Activated CD4-positive, alpha-beta memory T cell treated with anti-CD3 and anti-CD28 coated beads for 36 hours (primary cell): Measurements from ENCODE around the gene PCAT6. TPM values are rescaled to one million over a fixed set of nuclear protein-coding genes. Genes with fewer than 3 reads are reported as not detected.
"Not testable (repeated sequence)": the region's sequence is repeated elsewhere in the genome, so short reads cannot be mapped to it uniquely, and the experiment has no call there.

Source experiments
- CTCF ChIA-PET: fragments of 350-600 bp; sonication (Branson Sonifier 250); formaldehyde crosslinking; loops from one replicate; lab custom pipeline; 2021; ENCODE audit warnings: antibody characterized with exemption, inconsistent platforms; lab: Charles Lee
- POLR2A ChIA-PET: fragments of 350-600 bp; sonication (Branson Sonifier 250); formaldehyde crosslinking; loops from one replicate; lab custom pipeline; 2021; ENCODE audit warnings: antibody characterized with exemption; lab: Charles Lee
- DNase-seq: peaks from one replicate; pipeline ENCODE4 v3.0.0-alpha.2; 2020
- H3K27ac Mint-ChIP-seq: one replicate; pipeline ENCODE4 v1.8.0; 2021; ENCODE audit warnings: mixed read lengths
- H3K27me3 Mint-ChIP-seq: one replicate; pipeline ENCODE4 v1.8.0; 2021; ENCODE audit warnings: mixed read lengths
- H3K36me3 Mint-ChIP-seq: one replicate; pipeline ENCODE4 v1.8.0; 2021; ENCODE audit warnings: mixed read lengths
- H3K4me1 Mint-ChIP-seq: one replicate; pipeline ENCODE4 v1.8.0; 2021; ENCODE audit warnings: low read depth, mixed read lengths
- H3K4me3 Mint-ChIP-seq: one replicate; pipeline ENCODE4 v1.8.0; 2021; ENCODE audit warnings: mild to moderate bottlenecking, mixed read lengths
- H3K9me3 Mint-ChIP-seq: one replicate; pipeline ENCODE4 v1.8.0; 2021; ENCODE audit warnings: mixed read lengths
- intact Hi-C: fragments of 100-400 bp; cut with micrococcal nuclease; formaldehyde crosslinking; loops from one replicate; pipeline ENCODE4 v1.15.1; 2023
- total RNA-seq, 2 experiments: library from RNA; stranded (reverse); gene quantifications; one replicate each; pipeline ENCODE4 v1.2.3, GENCODE V29; 2021

Gene PCAT6
- total RNA-seq, 2 experiments from 2014 or later = 0.76 to 0.77 TPM

DNA sequence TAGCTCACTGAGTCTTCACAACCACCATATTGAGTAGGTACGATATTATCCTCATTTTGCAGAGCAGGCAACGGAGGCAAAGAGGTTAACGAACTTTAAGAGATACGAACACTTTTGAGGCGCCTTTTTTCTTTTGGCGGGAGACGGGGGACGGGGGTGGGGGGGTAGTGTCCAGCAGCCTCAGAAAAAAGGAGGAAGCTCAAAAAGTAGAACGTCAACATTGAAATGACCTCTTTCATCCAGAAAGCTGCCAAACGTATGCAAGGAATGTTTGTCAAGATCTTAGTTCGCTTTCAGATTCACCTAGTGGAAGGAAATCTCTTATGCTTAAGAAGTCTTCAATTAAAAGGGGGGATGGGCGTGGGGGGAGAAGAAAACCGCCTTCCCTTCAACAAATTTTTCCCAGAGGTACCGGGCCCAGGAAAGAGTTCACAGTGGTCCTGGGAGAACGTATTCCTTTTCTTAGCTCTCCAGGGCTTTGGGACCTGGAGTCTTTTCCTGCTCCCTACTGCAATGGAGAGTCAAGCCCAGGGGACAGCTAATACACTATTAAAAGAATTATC is 1.1 kb upstream of the PCAT6 start:
- Mint-ChIP-seq H3K9me3 (no peaks in the 10 kb centered on the region), H3K36me3 (peaks cover 3% of the 10 kb centered on the region), H3K27ac (no peak overlapping the region), H3K4me1 (peaks cover 43% of the 10 kb centered on the region), H3K27me3 (no peaks in the 10 kb centered on the region), H3K4me3 (peak overlapping the region; percentile 61)
- DNase-seq = peak; percentile 1
- ChIA-PET POLR2A (interaction anchor here (1.2 to 1.6 kb wide), 2 partner anchors 13 to 198 kb away, joined by 4 to 5 read pairs; partner anchors contain the start of gene TMEM183A), CTCF (interaction anchor here (1.3 kb wide), 1 partner anchor 60 kb away, joined by 3 read pairs; no protein-coding TSS in a partner anchor)
- intact Hi-C loops = loop anchor here (1.0 to 5.0 kb wide), 7 partner anchors 25 to 1603 kb away; partner anchors contain the start of genes KLHL12, PPP1R15B, PTPN7 and RABIF

DNA sequence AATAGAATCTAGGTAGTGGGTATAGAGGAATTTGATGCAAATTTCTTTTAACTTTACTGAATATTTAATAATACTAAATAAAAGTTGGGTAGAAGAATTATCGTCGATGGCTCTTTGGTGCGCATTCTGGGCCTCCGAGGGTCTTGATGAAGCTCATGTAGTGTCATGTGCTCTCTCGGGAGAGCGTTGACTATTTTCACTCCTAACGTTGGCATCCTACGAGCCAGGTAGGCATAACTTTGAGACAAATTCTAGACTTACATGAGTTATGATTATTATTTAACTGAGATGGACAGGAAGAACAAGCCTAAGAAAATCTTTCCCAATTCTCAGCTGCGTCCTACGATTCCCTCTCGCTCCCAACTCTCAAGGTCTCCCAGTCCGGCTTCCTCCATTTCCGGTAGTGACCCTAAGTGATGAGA is 550 bp upstream of the PCAT6 start:
- POLR2A ChIA-PET = interaction anchor here (1.2 to 1.6 kb wide), 2 partner anchors 14 to 197 kb away, joined by 4 to 5 read pairs; partner anchors contain the start of gene TMEM183A
- Mint-ChIP-seq H3K9me3 (no peaks in the 10 kb centered on the region), H3K36me3 (peaks cover 3% of the 10 kb centered on the region), H3K4me1 (peaks cover 39% of the 10 kb centered on the region), H3K27ac (peak overlapping the region; percentile 69), H3K27me3 (no peaks in the 10 kb centered on the region), H3K4me3 (peak overlapping the region; percentile 87)
- CTCF ChIA-PET = interaction anchor here (1.3 kb wide), 1 partner anchor 61 kb away, joined by 3 read pairs; no protein-coding TSS in a partner anchor
- intact Hi-C loops = loop anchor here (1.0 to 5.0 kb wide), 6 partner anchors 24 to 648 kb away; partner anchors contain the start of genes KLHL12, PTPN7 and RABIF
- DNase-seq = no peak

DNA sequence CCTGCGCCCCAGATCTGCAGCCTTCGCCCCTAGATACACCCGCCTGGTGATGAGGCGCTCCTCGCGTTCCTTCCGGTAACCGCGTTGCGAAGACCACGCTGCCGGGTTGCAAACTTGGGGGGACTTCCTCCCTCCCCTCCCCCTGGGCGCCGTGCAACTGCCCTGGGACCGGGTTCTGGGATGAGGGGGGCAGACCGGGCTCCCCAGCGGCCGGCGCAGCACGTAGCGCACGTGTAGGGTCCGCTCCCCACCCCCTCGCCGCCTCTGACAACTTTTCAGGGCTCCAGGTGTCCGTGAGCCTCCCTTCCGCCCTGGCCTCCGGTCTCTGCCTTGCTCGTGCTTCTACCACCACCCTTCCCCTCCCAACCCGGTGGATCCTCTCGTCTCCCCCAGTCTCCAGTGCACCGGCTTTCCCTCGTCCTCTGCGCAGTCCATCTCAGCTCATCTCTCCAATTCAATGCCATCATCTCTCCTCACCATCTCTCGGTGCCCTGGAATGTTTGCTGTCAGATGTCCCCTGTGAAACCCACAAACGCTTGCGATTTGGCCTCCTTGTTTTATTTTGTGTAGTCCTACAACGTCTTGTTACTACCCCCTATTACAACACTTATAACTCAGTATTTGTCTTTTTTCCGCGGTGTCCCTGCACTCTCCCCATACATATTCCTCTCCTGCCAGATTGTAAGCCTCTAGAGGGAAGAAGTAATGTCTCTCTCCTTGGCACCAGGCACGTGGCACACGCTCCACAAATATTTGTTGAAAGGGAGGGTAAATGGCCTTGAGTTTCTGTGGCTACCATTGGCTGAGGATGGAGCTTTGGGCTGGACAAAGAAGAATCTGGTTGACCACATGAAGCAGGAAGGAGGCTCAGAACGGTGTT is 782 bp downstream of the PCAT6 start:
- peak; percentile 58 for DNase-seq
- ChIA-PET CTCF (no interaction called here), POLR2A (interaction anchor here (1.2 to 1.6 kb wide), 2 partner anchors 15 to 196 kb away, joined by 4 to 5 read pairs; partner anchors contain the start of gene TMEM183A)
- Mint-ChIP-seq H3K9me3 (no peaks in the 10 kb centered on the region), H3K4me1 (peaks cover 26% of the 10 kb centered on the region), H3K27ac (peak overlapping the region; percentile 20), H3K27me3 (no peaks in the 10 kb centered on the region), H3K36me3 (peaks cover under 1% of the 10 kb centered on the region), H3K4me3 (peak overlapping the region; percentile 87)
- intact Hi-C loops = loop anchor here (2.0 to 5.0 kb wide), 5 partner anchors 41 to 649 kb away; partner anchors contain the start of genes KLHL12, PTPN7 and RABIF

DNA sequence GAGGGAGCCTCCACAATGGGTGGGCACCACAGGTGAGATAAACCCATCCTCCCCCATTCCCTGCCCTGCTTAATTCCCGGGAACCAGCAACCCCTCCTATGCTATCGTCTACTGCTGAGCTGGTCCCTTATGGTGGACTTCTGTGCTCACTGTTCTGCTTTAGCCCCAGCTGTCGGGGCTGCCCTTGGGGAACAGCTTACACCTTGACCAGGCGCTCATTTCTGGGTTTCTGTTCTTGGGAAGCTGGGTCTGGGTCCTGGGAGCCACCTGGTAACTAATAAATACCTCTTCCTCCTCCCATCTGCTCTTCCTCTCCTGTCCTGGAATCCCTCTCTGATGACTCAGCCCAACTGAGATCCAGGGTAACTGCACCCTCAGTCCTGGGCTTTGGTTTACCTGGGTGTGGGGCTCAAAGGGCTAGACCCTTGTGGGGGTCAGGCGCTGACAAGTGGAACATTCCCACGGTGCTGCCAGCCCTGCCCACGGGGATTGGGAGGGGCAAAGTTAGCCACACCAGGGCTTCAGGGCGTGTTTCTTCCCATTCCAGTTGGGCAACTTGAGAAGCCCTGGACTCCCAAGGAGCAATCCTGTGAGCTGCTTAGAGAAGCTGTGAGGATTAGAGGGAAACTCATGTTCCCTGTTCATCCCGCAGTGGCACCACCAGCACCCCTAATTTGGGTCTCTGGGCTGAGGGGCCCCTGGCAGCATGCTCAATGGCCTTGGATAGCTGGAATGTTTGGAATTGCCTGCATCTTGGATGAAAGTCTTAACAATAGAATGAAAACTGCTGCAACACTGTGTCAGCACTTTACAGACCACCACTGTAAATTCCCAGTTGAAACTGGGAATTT is 1.6 kb downstream of the PCAT6 start:
- no peaks in the 10 kb centered on the region for H3K27me3 Mint-ChIP-seq
- POLR2A ChIA-PET = no interaction called here
- H3K4me1 Mint-ChIP-seq = peaks cover 26% of the 10 kb centered on the region
- no peak overlapping the region for H3K27ac Mint-ChIP-seq
- DNase-seq = peak; percentile 3
- intact Hi-C loops = loop anchor here (5.0 kb wide), 1 partner anchor 650 kb away; the partner anchor contains the start of gene PTPN7
- H3K9me3 Mint-ChIP-seq = no peaks in the 10 kb centered on the region
- CTCF ChIA-PET = no interaction called here
- no peaks in the 10 kb centered on the region for H3K36me3 Mint-ChIP-seq
- peak overlapping the region; percentile 9 for H3K4me3 Mint-ChIP-seq

DNA sequence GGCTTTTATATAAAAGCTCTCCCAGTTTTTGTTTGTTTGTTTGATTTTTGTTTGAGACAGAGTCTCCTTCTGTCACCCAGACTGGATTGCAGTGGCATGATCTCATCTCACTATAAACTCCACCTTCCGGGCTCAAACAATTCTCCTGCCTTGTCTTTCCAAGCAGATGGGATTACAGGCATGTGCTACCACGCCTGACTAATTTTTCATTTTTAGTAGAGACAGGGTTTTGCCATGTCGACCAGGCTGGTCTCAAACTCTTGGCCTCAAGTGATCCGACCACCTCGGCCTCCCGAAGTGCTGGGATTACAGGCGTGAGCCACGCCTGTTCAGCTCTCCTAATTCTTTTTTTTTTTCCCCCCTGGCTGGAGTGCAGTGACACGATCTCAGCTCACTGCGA is 4.4 kb downstream of the PCAT6 start:
- intact Hi-C loops = no loop called here
- Mint-ChIP-seq H3K4me3 (no peak overlapping the region), H3K4me1 (peaks cover 11% of the 10 kb centered on the region), H3K9me3 (no peaks in the 10 kb centered on the region), H3K27me3 (peaks cover 3% of the 10 kb centered on the region), H3K27ac (no peak overlapping the region), H3K36me3 (no peaks in the 10 kb centered on the region)
- ChIA-PET CTCF (no interaction called here), POLR2A (no interaction called here)
- no peak for DNase-seq

DNA sequence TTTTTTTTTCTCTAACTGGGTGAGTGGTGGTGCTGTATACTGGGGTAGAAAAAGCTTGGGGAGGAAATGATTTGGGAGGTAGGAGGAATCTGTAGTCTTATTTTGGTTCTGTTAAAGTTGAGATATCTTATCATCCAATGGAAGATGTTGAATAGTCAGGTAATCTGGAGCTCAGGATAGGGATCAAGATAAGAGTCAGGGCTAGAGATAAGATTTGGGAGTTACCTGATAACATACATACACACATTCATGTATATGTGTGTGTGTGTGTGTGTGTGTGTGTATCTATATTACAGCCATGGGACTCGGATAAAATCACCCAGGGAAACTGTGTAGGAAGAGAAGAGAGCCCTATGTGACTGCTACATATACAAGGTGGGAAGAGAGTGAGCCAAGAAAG is 8.1 kb downstream of the PCAT6 start:
- no peaks in the 10 kb centered on the region for H3K4me1 Mint-ChIP-seq
- no peaks in the 10 kb centered on the region for H3K36me3 Mint-ChIP-seq
- POLR2A ChIA-PET = no interaction called here
- no peak overlapping the region for H3K27ac Mint-ChIP-seq
- CTCF ChIA-PET = no interaction called here
- no peak overlapping the region for H3K4me3 Mint-ChIP-seq
- H3K9me3 Mint-ChIP-seq = no peaks in the 10 kb centered on the region
- intact Hi-C loops = no loop called here
- H3K27me3 Mint-ChIP-seq = peaks cover 3% of the 10 kb centered on the region
- no peak for DNase-seq

DNA sequence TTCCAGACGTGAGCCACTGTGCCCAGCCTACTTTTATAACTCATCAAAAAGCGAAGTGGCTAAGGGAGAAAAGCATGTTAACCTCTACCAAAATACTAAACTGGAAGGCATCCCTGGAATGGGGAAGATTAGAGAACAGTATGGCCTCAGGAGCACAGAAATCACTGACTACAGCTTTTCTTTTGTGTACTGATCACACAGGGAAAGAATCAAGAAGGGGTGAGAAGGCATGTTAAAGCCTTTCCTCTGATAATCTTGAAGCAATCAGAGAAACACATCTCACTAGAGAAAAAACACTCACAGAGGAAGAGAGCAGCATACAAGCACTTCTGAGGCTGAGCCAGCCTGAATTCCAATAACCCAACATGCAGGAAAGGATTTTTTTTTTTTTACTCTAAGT is 10.7 kb downstream of the PCAT6 start:
- ChIA-PET CTCF (no interaction called here), POLR2A (no interaction called here)
- DNase-seq = no peak
- Mint-ChIP-seq H3K36me3 (no peaks in the 10 kb centered on the region), H3K27ac (no peak overlapping the region), H3K9me3 (no peaks in the 10 kb centered on the region), H3K4me3 (no peak overlapping the region), H3K27me3 (peaks cover 3% of the 10 kb centered on the region), H3K4me1 (no peaks in the 10 kb centered on the region)
- intact Hi-C loops = no loop called here

DNA sequence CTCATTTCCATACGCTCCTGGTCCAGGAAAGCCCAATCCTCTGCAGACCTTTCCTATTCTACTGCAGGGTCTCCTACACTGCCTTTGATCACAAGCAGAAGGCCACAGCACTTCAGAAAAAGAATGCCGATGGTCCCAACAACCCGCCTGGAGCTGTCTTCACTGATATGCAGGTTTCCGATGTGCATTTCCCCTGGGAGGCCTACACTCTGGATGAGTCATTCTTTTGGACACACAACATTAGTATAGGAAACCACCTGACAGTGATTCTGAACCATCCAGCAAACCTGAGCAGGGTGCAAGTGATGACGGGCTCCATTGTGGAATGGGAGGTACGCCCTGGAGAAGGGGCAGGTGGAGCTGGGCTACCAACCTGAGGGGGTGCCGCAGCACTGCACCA is 15.0 kb downstream of the PCAT6 start:
- intact Hi-C loops = no loop called here
- POLR2A ChIA-PET = no interaction called here

DNA sequence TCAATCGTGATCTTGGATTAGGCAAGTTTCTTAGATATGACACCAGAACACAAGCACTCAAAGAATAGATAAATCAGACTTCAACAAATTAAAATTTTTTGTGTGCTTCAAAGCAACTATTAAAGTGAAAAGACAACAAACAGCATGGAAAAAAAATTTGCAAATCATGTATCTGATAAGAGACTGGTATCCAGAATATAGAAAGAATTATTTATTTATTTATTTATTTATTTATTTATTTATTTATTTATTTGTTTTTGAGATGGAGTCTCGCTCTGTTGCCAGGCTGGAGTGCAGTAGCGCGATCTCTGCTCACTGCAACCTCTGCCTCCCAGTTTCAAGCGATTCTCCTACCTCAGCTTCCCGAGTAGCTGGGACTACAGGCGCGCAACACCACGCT is 18.5 kb downstream of the PCAT6 start:
- CTCF ChIA-PET, H3K4me1 Mint-ChIP-seq, H3K27me3 Mint-ChIP-seq, DNase-seq, H3K9me3 Mint-ChIP-seq, POLR2A ChIA-PET, H3K27ac Mint-ChIP-seq, H3K36me3 Mint-ChIP-seq, H3K4me3 Mint-ChIP-seq, intact Hi-C loops: not testable (repeated sequence)

More for the DNA sequence above, 15.0 kb downstream of the PCAT6 start:
- no peaks in the 10 kb centered on the region for H3K27me3 Mint-ChIP-seq
- H3K9me3 Mint-ChIP-seq = no peaks in the 10 kb centered on the region
- no peaks in the 10 kb centered on the region for H3K36me3 Mint-ChIP-seq
- H3K4me1 Mint-ChIP-seq = no peaks in the 10 kb centered on the region
- CTCF ChIA-PET = no interaction called here
- H3K4me3 Mint-ChIP-seq = no peak overlapping the region
- no peak for DNase-seq
- H3K27ac Mint-ChIP-seq = no peak overlapping the region

DNA sequence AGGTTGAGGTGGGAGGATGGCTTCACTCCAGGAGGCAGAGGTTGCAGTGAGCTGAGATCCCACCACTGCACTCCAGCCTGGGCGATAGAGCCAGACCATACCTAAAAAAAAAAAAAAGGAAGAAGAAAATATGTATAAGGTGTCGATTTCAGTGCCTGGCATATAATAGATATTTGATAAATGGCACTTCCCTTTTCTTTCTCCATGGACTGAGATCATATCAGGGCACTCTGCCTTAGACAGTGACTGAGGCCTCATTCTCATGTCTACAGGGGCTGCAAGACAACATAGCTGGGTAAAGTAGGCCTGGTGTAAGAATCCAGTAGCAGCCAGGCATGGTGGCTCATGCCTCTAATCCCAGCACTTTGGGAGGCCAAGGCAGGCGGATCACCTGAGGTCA is 21.2 kb downstream of the PCAT6 start:
- Mint-ChIP-seq H3K27me3 (no peaks in the 10 kb centered on the region), H3K9me3 (no peaks in the 10 kb centered on the region), H3K4me3 (no peak overlapping the region), H3K27ac (no peak overlapping the region), H3K36me3 (no peaks in the 10 kb centered on the region), H3K4me1 (peaks cover 34% of the 10 kb centered on the region)
- DNase-seq = no peak
- intact Hi-C loops = no loop called here
- ChIA-PET POLR2A (no interaction called here), CTCF (no interaction called here)

DNA sequence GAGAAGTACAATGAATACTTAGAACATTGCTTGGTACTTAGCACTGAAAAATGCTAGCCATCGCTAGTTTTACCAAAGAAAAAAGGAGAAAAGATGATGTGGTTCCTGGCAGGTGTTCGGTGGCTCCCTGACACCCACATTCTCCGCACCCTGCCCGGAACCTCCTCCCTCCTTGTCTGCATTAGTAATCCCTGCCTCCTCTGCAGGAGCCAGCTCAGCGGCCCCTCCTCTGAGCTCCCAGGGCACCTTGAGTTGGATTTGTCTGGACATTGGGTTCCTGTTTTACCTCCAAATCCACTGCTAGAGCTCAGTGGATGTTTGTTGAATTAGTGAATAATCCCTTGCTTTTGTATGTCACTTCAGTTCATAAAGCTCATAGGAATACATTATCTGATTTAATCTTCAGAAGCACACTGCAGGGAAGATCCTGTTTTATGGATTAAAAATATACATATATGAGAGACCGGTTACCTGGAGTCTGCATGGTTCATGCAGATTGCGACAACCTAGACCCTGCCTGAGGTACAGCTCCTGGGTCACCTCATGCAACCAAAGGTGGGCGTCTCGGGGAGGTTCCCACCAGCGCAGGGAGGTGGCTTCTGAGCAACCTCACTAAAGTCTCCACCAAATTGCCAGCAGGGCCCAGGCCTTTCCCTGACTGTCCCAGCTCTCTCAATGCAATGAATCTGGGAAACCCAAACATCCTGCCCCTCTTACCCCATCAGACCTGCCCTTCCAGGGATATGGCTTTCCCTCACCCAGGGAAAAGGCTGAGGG is 24.2 kb downstream of the PCAT6 start:
- no peaks in the 10 kb centered on the region for H3K36me3 Mint-ChIP-seq
- peaks cover 42% of the 10 kb centered on the region for H3K4me1 Mint-ChIP-seq
- peak; percentile 70 for DNase-seq
- intact Hi-C loops = loop anchor here (1.0 kb wide), 1 partner anchor 25 kb away; the partner anchor contains the start of gene PCAT6
- POLR2A ChIA-PET = no interaction called here
- no peaks in the 10 kb centered on the region for H3K27me3 Mint-ChIP-seq
- CTCF ChIA-PET = interaction anchor here (1.2 kb wide), 1 partner anchor 17 kb away, joined by 5 read pairs; no protein-coding TSS in a partner anchor
- no peak overlapping the region for H3K4me3 Mint-ChIP-seq
- no peaks in the 10 kb centered on the region for H3K9me3 Mint-ChIP-seq
- H3K27ac Mint-ChIP-seq = peak overlapping the region; percentile 74
